ENCODE data around the gene EDIL3. TPM values are rescaled to one million over a fixed set of nuclear protein-coding genes. Genes with fewer than 3 reads are reported as not detected.

EDIL3 gene
- total RNA-seq, 6 experiments from 2014 or later: 3.0 to 52.7 (median 47.5) TPM

- H3K4me3 Mint-ChIP-seq: no peak overlapping the region
- no peak overlapping the region for H3K27ac Mint-ChIP-seq
- no peak for TF ChIP-seq CTCF (IDR thresholded peaks at IDR 0.05)
- peaks cover 1% of the 10 kb centered on the region; the same call in 1 of the 2 replicates for H3K27me3 Mint-ChIP-seq (ENCODE audit: insufficient read depth)
- peaks cover 5% of the 10 kb centered on the region; the same call in 1 of the 2 replicates for H3K9me3 Mint-ChIP-seq
- no peaks in the 10 kb centered on the region; the same call in 1 of the 2 replicates for H3K4me1 Mint-ChIP-seq (ENCODE audit: low read depth)
- DNase-seq: no peak
- H3K36me3 Mint-ChIP-seq (ENCODE audit: low read depth): no peaks in the 10 kb centered on the region
Measured at GRCh38 chr5:84131372-84131771, 253.3 kb downstream of the EDIL3 start.

DNA sequence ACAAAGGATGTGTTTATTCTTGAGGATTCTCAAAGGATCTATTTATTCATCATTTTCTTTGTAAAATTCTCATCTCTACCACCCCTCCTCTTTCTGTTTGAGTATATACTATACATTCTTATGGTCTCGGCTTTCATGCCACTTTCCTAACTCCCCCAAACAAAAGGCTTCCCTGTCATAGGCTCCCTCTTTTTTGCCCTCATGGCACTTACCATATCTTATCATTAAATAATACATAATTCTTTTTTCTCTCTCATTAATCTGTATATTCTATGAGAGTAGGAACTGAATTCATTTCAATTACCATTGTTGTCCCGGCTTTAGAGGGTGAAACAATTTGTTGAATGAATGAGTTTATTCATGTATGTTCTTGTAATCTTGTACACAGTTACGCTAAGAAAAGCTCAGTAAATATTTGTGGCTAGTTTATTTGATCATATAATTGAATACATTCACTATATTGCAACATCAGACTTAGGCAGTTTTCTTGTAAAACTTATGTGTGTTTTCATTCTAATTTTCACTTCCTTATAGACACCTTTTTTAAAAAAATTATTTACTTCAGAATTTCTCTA, 254.6 kb downstream of the EDIL3 start:
- TF ChIP-seq CTCF (IDR thresholded peaks at IDR 0.05): no peak
- H3K4me3 Mint-ChIP-seq: no peak overlapping the region

DNA sequence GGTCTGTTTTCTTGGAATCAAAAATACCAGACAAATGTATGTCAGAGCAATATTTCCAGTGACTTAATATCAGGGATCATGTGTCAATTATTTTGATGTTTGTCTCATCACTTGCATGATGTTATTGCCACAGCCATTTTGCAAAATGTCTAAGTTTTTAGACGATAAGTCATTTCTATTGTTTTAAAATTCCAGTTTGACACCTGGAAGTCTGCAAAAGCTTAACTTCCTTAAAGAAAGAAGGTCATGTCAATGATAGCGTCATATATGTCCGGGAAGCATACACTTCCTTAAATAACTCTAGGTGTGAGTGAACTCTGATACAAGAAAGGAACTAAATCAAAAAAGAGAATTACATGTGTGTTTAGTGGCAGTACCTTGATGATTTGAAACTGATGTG, 259.5 kb downstream of the EDIL3 start:
- Mint-ChIP-seq H3K9me3 (peaks cover 14% of the 10 kb centered on the region), H3K27me3 (ENCODE audit: insufficient read depth) (no peaks in the 10 kb centered on the region), H3K36me3 (ENCODE audit: low read depth) (no peaks in the 10 kb centered on the region), H3K27ac (no peak overlapping the region), H3K4me1 (ENCODE audit: low read depth) (no peaks in the 10 kb centered on the region), H3K4me3 (no peak overlapping the region)
- no peak for DNase-seq
- TF ChIP-seq CTCF (IDR thresholded peaks at IDR 0.05): no peak

More for the DNA sequence above, 254.6 kb downstream of the EDIL3 start:
- no peak for DNase-seq
- Mint-ChIP-seq H3K9me3 (peaks cover 10% of the 10 kb centered on the region), H3K36me3 (ENCODE audit: low read depth) (no peaks in the 10 kb centered on the region), H3K27me3 (ENCODE audit: insufficient read depth) (peaks cover 1% of the 10 kb centered on the region; the same call in 1 of the 2 replicates), H3K4me1 (ENCODE audit: low read depth) (no peaks in the 10 kb centered on the region; the same call in 1 of the 2 replicates), H3K27ac (no peak overlapping the region)

GRCh38 chr5:84119252-84119651, 265.4 kb downstream of the EDIL3 start:
- no peak for TF ChIP-seq CTCF (IDR thresholded peaks at IDR 0.05)
- no peak overlapping the region for H3K4me3 Mint-ChIP-seq
- no peak overlapping the region for H3K27ac Mint-ChIP-seq
- no peaks in the 10 kb centered on the region for H3K36me3 Mint-ChIP-seq (ENCODE audit: low read depth)
- no peak for DNase-seq
- peaks cover 4% of the 10 kb centered on the region; the same call in 1 of the 2 replicates for H3K9me3 Mint-ChIP-seq
- H3K4me1 Mint-ChIP-seq (ENCODE audit: low read depth): peaks cover under 1% of the 10 kb centered on the region; the same call in 1 of the 2 replicates
- no peaks in the 10 kb centered on the region for H3K27me3 Mint-ChIP-seq (ENCODE audit: insufficient read depth)

- no peak overlapping the region for H3K4me3 Mint-ChIP-seq
- H3K36me3 Mint-ChIP-seq (ENCODE audit: low read depth): no peaks in the 10 kb centered on the region
- no peak overlapping the region for H3K27ac Mint-ChIP-seq
- no peak for TF ChIP-seq CTCF (IDR thresholded peaks at IDR 0.05)
- no peaks in the 10 kb centered on the region for H3K27me3 Mint-ChIP-seq (ENCODE audit: insufficient read depth)
- DNase-seq: no peak
- H3K9me3 Mint-ChIP-seq: peaks cover 4% of the 10 kb centered on the region; the same call in 1 of the 2 replicates
- peaks cover 8% of the 10 kb centered on the region; the same call in 1 of the 2 replicates for H3K4me1 Mint-ChIP-seq (ENCODE audit: low read depth)
Measured at GRCh38 chr5:84118551-84118950, 266.1 kb downstream of the EDIL3 start.

All from HFFc6 (cell line).